HL-60 (cell line): ENCODE results near the gene PCYT1B.
"Not testable (repeated sequence)": the region's sequence is repeated elsewhere in the genome, so short reads cannot be mapped to it uniquely, and the experiment has no call there.

Source experiments
- POLR2AphosphoS5 ChIP-seq: IDR thresholded peaks from 2 replicates; pipeline ENCODE4 v1.6.1; 2012; ENCODE audit warnings: low read depth
- REST ChIP-seq: IDR thresholded peaks from 2 replicates; pipeline ENCODE4 v1.6.1; 2012; ENCODE audit warnings: low read depth; ENCODE audit not compliant: insufficient replicate concordance
- SPI1 ChIP-seq: IDR thresholded peaks from 2 replicates; pipeline ENCODE4 v1.6.1; 2012; ENCODE audit warnings: low read depth, mild to moderate bottlenecking, borderline replicate concordance
- TF ChIP-seq, protein P1 (sequence below): IDR thresholded peaks from one replicate; pipeline ENCODE4 v1.5.1; 2011; ENCODE audit warnings: low read length, control low read depth, inconsistent platforms; ENCODE audit not compliant: insufficient read depth

DNA sequence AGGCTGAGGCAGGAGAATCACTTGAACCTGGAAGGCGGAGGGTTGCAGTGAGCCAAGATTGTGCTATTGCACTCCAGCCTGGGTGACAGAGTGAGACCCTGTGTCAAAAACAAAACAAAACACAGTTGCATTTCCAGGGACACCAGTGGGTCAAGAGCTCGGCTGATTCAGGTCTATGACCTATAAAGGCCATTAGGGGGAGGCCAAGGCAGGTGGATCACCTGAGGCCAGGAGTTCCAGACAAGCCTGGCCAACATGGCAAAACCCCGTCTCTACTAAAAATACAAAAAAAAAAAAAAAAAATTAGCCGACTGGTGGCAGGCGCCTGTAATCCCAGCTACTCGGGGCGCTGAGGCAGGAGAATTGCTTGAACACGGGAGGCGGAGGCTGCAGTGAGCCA lies 8.5 kb upstream of the PCYT1B start:
- TF ChIP-seq, protein P1, sequence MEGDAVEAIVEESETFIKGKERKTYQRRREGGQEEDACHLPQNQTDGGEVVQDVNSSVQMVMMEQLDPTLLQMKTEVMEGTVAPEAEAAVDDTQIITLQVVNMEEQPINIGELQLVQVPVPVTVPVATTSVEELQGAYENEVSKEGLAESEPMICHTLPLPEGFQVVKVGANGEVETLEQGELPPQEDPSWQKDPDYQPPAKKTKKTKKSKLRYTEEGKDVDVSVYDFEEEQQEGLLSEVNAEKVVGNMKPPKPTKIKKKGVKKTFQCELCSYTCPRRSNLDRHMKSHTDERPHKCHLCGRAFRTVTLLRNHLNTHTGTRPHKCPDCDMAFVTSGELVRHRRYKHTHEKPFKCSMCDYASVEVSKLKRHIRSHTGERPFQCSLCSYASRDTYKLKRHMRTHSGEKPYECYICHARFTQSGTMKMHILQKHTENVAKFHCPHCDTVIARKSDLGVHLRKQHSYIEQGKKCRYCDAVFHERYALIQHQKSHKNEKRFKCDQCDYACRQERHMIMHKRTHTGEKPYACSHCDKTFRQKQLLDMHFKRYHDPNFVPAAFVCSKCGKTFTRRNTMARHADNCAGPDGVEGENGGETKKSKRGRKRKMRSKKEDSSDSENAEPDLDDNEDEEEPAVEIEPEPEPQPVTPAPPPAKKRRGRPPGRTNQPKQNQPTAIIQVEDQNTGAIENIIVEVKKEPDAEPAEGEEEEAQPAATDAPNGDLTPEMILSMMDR, result not testable (repeated sequence)
- not testable (repeated sequence) for TF ChIP-seq POLR2AphosphoS5, SPI1, REST
